Lower lobe of right lung (tissue), 2 donors: Measurements from ENCODE around the gene ARPC1B. TPM values are rescaled to one million over a fixed set of nuclear protein-coding genes. Genes with fewer than 3 reads are reported as not detected.
"Not testable (repeated sequence)": the region's sequence is repeated elsewhere in the genome, so short reads cannot be mapped to it uniquely, and the experiment has no call there.

Source experiments
- ATAC-seq, 2 donors: fragments of 200-7000 bp; cut with Tn5 transposase; one replicate each; pipeline ENCODE4 v1.9.1; 2020 to 2022; ENCODE audit warnings: mild to moderate bottlenecking in 2 of 2, moderate library complexity in 2 of 2
- DNase-seq: peaks from one replicate; pipeline ENCODE4 v3.0.0-alpha.2; 2020
- H3K27ac ChIP-seq: fragments of 200-600 bp; one replicate; pipeline ENCODE4 v1.8.0; 2022
- H3K27me3 ChIP-seq: fragments of 200-600 bp; one replicate; pipeline ENCODE4 v1.8.0; 2022; ENCODE audit warnings: low read depth
- H3K36me3 ChIP-seq: fragments of 200-600 bp; one replicate; pipeline ENCODE4 v1.8.0; 2022; ENCODE audit warnings: mild to moderate bottlenecking
- H3K4me1 ChIP-seq: fragments of 200-600 bp; one replicate; pipeline ENCODE4 v1.8.0; 2022
- H3K4me3 ChIP-seq: fragments of 200-600 bp; one replicate; pipeline ENCODE4 v1.8.0; 2022; ENCODE audit warnings: mild to moderate bottlenecking
- H3K9me3 ChIP-seq: fragments of 200-600 bp; one replicate; pipeline ENCODE4 v1.8.0; 2022
- intact Hi-C: fragments of 100-400 bp; cut with DNase I; formaldehyde crosslinking; loops from one replicate; pipeline ENCODE4 v1.11.0; 2022
- total RNA-seq: library from RNA; stranded (reverse); fragmentation: NEBNext Ultra II Directional; extraction: Animal tissue kit (Norgen Biotek cat#: 25700); gene quantifications from one replicate; pipeline ENCODE4 v1.2.1, GENCODE V29; 2021
- TF ChIP-seq, protein P1 (sequence below): fragments of 200-600 bp; IDR thresholded peaks from one replicate; pipeline ENCODE4 v1.8.0; 2022; ENCODE audit warnings: antibody characterized with exemption, mild to moderate bottlenecking
- donor health status: DM: no; HTN: yes; CAD: no; lungs with severe emphysema.

Gene ARPC1B
- total RNA-seq, 1 donor from 2014 or later: 236 TPM

DNA sequence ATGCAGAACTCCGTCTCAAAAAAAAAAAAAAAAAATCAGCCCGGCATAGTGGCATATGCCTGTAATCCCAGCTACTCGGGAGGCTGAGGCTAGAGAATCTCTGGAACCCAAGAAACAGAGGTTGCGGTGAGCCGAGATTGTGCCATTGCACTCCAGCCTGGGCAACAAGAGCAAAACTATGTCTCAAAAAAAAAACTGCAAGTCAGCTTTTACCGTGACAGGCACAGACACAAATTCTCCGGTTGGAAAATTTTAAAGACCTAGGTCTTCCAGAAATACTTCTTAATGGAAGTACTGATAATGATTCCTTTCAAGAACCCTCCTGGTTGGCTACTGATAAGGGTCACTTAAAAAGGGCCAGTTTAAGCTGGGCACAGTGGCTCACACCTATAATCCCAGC lies 19.4 kb upstream of the ARPC1B start:
- no peak for DNase-seq
- Histone ChIP-seq H3K36me3 (peaks cover 99% of the 10 kb centered on the region), H3K4me3 (no peak overlapping the region), H3K27ac (no peak overlapping the region), H3K4me1 (no peaks in the 10 kb centered on the region), H3K27me3 (no peaks in the 10 kb centered on the region), H3K9me3 (no peaks in the 10 kb centered on the region)
- TF ChIP-seq, protein P1, sequence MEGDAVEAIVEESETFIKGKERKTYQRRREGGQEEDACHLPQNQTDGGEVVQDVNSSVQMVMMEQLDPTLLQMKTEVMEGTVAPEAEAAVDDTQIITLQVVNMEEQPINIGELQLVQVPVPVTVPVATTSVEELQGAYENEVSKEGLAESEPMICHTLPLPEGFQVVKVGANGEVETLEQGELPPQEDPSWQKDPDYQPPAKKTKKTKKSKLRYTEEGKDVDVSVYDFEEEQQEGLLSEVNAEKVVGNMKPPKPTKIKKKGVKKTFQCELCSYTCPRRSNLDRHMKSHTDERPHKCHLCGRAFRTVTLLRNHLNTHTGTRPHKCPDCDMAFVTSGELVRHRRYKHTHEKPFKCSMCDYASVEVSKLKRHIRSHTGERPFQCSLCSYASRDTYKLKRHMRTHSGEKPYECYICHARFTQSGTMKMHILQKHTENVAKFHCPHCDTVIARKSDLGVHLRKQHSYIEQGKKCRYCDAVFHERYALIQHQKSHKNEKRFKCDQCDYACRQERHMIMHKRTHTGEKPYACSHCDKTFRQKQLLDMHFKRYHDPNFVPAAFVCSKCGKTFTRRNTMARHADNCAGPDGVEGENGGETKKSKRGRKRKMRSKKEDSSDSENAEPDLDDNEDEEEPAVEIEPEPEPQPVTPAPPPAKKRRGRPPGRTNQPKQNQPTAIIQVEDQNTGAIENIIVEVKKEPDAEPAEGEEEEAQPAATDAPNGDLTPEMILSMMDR: no peak
- intact Hi-C loops: no loop called here
- no peak for ATAC-seq

DNA sequence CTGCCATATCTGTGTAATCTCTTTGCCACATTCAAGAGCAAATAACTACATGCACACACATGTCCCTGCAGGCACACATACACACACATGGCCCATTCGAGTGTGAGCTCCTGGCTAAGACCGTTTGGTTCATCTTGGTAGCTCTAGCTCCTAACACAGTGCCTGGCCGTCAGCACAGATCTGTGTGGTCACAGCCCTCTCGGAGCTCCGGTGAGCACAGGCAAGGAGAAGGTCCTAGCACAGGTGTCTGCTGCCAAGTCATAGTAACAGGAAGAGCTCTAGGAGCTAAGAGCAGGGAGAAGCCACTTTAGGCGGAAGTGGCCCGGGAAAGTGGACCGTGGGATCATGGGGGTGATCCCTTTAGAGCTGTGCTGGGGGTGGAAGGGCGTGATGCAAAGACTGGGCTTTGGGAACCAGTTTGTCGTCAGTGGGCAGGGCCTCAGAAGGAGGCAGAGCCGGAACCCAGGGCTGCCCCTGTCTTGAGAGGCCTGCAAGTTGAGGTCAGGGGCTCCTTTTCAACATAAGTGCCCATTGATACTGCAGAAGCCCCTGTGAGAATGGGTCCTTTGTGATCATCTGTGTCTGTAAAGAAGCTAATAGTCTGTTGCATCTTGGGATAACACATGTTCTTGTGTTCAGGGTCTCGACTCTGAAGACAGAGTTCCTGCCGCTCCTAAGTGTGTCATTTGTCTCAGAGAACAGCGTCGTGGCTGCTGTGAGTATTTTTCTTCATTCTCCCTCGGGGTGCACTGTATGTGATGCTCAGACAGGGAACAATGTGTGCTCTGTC lies 16.6 kb upstream of the ARPC1B start:
- TF ChIP-seq, protein P1: no peak
- Histone ChIP-seq H3K27me3 (no peaks in the 10 kb centered on the region), H3K27ac (no peak overlapping the region), H3K4me1 (no peaks in the 10 kb centered on the region), H3K4me3 (no peak overlapping the region), H3K36me3 (peaks cover 99% of the 10 kb centered on the region), H3K9me3 (no peaks in the 10 kb centered on the region)
- DNase-seq: no peak
- intact Hi-C loops: no loop called here
- no peak for ATAC-seq

DNA sequence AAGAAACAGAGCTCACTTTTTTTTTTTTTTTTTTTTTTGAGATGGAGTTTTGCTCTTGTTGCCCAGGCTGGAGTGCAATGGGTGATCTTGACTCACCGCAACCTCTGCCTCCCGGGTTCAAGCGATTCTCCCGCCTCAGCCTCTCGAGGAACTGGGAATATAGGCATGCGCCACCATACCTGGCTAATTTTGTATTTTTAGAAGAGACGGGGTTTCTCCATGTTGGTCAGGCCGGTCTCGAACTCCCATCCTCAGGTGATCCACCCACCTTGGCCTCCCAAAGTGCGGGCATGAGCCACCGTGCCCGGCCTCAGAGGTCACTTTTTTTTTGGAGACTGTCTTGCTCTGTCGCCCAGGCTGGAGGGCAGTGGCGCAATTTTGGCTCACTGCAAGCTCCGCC lies 16.0 kb upstream of the ARPC1B start:
- H3K36me3 ChIP-seq: peaks cover 99% of the 10 kb centered on the region
- intact Hi-C loops, H3K4me1 ChIP-seq, H3K9me3 ChIP-seq, H3K4me3 ChIP-seq, ATAC-seq, H3K27ac ChIP-seq, DNase-seq, H3K27me3 ChIP-seq: not testable (repeated sequence)

DNA sequence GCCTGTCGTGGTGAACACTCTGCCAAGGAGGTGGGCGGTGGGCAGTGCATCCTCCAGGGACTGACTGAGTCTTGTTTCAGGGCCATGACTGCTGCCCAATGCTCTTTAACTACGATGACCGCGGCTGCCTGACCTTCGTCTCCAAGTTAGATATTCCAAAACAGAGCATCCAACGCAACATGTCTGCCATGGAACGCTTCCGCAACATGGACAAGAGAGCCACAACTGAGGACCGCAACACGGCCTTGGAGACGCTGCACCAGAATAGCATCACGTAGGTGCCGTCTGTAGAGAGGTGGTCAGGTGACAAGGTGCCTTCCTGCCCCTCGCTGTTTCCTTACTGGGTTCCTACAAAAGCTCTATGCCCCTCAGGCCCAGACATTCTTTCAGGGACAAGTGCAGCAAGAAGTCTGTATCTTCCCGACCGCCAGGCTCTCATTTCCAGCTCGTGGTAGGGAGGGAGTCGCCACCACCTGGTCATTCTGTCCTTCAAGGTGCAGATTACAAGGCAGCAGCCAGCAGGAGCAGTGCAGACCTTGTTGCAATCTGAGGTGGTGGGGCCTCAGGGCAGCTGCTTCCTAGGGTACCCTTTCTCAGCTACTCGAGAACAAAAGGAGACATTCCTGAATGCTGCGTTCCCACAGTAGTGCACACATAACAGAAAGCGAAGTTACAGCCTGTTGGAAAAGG lies 14.9 kb upstream of the ARPC1B start:
- DNase-seq: no peak
- Histone ChIP-seq H3K9me3 (no peaks in the 10 kb centered on the region), H3K27ac (no peak overlapping the region), H3K27me3 (no peaks in the 10 kb centered on the region), H3K36me3 (peaks cover 99% of the 10 kb centered on the region), H3K4me3 (no peak overlapping the region), H3K4me1 (no peaks in the 10 kb centered on the region)
- TF ChIP-seq, protein P1: no peak
- ATAC-seq: no peak
- intact Hi-C loops: no loop called here

DNA sequence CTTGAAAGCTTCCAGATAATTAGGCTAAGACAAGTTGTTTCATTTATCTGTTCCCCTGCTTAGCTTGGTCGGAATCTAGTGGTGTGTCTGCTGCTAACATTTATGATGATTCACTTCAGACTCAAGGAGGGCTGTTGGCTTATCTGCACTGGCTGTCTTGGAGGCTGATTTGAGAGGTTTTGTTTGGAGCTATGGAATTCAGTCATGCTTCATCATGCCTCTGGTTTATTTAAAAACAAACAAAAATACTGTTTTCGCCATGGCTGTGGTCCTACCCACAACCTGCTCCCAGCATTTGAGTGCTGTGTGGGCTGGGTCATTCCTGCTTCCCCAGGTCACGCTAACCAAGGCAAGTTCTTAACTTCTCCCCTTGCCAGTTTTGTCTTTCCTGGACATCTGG lies 11.7 kb upstream of the ARPC1B start:
- H3K4me1 ChIP-seq: no peaks in the 10 kb centered on the region
- H3K27me3 ChIP-seq: no peaks in the 10 kb centered on the region
- H3K9me3 ChIP-seq: no peaks in the 10 kb centered on the region
- DNase-seq (no peak), ATAC-seq (no peak)
- no peak overlapping the region for H3K27ac ChIP-seq
- TF ChIP-seq, protein P1: no peak
- intact Hi-C loops: no loop called here
- H3K36me3 ChIP-seq: peaks cover 96% of the 10 kb centered on the region
- no peak overlapping the region for H3K4me3 ChIP-seq

DNA sequence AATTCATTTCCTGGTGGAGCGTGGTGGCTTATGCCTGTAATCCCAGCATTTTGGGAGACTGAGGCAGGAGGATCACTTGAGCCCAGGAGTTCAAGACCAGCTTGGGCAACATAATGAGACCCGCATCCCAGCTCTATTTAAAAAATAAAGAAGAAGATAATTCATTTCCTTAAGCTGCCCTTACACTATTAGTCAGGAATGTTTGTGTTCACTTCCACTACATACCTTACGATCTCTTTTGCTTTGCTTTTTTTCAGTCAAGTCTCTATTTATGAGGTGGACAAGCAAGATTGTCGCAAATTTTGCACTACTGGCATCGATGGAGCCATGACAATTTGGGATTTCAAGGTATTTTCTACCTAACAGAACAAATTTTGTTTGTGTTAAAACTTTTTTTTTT lies 11.2 kb upstream of the ARPC1B start:
- DNase-seq (no peak), ATAC-seq (no peak)
- Histone ChIP-seq H3K4me3 (no peak overlapping the region), H3K9me3 (no peaks in the 10 kb centered on the region), H3K27ac (no peak overlapping the region), H3K27me3 (no peaks in the 10 kb centered on the region), H3K36me3 (peaks cover 91% of the 10 kb centered on the region), H3K4me1 (no peaks in the 10 kb centered on the region)
- intact Hi-C loops: no loop called here
- TF ChIP-seq, protein P1: no peak
